ENCODE measurements around the gene KAT6B.
"Not testable (repeated sequence)": the region's sequence is repeated elsewhere in the genome, so short reads cannot be mapped to it uniquely, and the experiment has no call there.

Gene KAT6B

DNA sequence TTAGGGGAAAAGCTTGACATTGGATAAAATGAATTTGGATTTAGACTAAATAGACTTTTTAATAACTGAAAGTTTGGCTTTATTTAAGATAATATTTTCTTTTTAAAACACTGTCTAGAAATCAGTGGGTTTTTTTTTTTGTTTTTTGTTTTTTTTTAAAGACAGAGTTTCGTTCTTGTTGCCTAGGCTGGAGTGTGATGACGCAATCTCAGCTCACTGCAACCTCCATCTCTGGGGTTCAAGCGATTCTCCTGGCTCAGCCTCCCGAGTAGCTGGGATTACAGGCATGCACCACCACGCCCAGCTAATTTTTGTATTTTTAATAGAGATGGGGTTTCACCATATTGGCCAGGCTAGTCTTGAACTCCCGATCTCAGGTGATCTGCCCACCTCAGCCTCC lies 66.9 kb downstream of the KAT6B start:
- DNase-seq = not testable (repeated sequence)

- no peak for DNase-seq
These were observed 70.6 kb downstream of the KAT6B start for GRCh38 chr10:74896788-74897527.

- no peak for DNase-seq
These were observed 72.0 kb downstream of the KAT6B start for GRCh38 chr10:74898201-74898976.

DNA sequence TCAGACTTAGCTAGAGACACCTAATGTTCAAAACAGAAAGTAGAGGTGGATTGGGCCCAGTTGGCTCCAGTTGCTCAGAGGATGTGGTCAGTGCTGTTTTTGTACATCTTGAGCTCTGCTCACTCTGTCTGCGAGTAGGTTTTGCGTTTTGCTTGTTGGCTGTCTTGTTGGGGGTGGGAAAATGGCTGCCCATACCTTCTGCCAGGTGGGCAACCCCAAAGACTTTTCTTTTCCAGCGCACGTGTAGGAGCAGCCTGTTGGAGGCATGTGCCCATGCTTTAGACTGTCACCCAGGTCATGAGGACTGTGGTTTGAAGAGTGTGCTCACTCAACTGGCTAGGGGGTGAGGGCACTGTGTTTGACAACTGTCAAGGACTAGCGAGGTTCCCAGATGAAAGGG lies 73.9 kb downstream of the KAT6B start:
- no peak for DNase-seq

GRCh38 chr10:74901301-74901700 lies 74.9 kb downstream of the KAT6B start:
- DNase-seq = no peak

GRCh38 chr10:74901867-74902450 lies 75.6 kb downstream of the KAT6B start:
- no peak for DNase-seq

DNA sequence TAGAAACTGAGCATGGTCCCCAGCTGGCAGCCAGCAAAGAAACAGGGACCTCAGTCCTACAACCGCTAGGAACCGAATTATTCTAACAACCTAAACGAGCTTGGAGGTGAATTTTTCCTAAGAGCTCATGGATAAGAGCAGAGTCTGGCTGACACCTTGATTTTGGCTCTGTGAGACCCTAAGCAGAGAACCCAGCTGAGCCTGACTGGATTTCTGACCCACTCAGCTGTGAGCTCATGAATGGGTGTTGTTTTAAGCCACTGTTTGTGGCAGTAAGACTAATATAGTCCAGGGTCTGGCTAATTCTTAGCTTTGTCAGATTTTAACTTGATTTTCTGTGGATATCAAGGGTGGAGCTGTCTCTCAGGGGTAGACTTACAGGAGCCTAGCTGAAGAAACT lies 77.1 kb downstream of the KAT6B start:
- no peak for DNase-seq

DNA sequence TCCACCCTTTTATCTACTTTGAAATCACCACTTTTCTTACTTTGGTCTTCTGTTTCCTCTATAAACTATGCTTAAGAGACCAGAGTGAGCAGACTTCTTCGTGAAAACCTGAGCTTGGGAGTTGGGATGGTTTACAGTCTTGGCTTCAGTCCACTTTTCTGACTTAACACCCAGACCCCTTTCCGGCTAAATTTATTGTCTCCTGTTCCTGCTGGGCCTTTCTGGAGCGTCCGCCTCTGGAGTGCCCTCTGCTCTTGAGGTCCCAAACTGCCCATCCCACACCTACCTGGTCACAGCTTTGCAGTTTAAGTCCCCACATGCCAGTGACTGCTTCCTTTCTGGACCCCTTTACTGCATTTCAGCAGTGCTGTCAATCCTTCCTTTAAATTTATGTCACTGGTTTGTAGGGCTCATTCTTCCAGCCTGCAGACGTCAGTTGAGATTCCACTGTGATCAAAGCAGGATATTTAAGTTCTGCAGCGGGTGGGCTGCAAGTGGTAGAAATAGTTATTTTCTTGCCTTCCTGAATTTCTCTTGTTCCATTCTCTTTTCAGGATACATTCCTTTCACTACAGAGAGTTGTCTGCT lies 80.3 kb downstream of the KAT6B start:
- DNase-seq = no peak

DNA sequence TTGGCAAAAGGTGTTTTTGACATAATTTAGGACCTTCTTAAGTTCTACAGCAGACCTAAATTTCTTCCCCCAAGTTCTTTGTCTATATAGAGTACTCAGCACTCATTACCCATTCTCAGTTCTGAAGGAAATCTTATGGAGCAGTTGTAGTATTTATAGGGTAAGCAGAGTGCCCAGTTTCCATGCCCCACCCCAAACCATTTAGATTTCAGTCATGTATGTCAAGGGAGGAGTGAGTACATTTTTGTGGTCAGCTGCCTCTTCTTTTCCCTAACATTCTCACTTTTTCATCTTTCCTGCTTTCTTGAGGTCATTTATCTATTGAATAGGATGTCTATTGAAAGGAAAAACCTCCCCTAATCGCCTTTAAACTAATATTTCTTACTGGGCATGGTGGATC lies 83.3 kb downstream of the KAT6B start:
- DNase-seq = no peak

DNA sequence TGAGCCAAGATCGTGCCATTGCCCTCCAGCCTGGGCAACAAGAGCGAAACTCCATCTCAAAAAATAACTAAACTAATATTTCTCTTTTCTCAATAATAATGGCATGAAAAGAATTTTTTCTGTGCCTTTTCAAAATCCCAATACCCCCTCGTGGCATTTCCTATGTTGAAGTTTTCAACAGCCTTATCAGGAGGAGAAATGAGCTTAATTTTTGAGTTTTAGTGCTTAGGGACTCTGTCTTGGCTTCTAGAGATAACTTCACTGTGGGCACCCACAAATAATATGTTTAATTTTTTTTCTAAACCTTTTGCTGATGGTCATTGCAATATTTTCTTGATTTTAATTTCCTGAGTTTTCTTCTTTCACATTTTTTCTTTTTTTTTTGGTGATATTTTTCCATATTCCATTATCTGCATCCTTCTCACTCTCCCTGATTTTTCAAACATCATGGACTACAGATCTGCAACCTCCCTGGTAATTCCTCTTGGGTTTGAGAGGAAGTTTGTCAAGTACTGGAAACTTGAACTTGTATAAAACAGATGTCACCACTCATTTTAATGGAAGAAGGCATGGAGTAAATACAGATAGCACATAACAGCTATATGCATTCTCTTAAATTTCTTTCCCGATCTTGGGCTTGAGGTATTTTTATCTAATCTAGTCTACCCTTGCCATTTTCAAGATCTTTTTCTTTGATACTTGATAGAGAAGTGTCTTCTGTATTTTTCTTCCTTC lies 84.0 kb downstream of the KAT6B start:
- DNase-seq = no peak

- no peak for DNase-seq
These were observed 84.6 kb downstream of the KAT6B start for GRCh38 chr10:74910976-74911350.

GRCh38 chr10:74912182-74912581 lies 85.8 kb downstream of the KAT6B start:
- DNase-seq = no peak

GRCh38 chr10:74912682-74913081 lies 86.3 kb downstream of the KAT6B start:
- no peak for DNase-seq

DNA sequence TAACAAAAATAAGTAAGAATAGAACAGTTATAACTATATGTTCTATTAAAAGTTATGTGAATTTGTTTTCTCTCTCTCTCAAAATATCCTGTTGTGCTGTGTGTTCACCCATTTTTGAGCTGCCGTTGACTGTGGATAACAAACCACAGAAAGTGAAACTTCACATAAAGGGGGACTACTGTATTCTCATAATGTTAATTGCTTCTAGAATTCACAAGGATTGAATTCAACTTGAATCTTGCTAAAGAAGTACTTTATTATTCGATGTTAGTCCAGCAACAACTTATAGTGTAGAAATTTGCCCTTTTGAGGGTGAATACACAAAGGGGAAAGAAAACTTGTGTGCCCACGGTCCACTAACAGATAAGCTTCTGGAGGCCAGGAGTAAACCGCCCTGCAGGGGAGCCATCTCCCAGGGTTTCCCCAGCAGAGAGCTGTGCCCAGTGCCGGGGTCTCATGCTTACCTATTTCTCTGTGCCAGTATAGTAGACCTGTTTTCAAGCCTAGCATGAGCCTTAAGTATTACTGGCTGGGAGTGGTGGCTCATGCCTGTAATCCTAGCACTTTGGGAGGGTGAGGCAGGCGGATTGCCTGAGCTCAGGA lies 87.1 kb downstream of the KAT6B start:
- DNase-seq = no peak

GRCh38 chr10:74916283-74916682 lies 89.9 kb downstream of the KAT6B start:
- DNase-seq = no peak

DNA sequence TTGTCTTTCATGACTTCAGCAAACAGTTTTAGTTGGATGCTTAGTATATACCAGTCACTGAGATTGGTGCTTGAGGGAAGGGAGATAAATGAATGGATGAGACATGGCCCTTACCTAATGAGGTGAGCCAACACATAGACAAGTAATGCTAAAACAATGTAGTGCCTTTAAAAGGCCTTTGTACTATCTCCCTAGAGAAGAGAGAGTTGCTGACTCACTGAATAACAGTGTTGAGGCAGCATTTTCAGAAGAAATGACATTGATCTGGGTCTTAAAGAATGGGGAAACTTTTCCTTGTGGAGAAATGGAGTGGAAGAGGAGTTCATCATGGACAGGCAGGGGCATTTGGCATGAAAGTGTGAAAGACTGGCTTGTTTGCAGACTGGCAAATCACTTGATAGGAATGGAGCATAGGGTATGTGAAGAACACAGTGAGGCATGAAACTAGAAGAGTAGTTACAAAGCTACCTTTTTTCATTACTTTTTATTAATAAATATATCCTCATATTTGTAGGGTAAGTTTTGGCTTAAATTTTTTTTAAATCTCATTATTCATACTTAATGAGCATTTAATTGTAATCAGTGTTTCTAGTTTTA lies 91.2 kb downstream of the KAT6B start:
- no peak for DNase-seq

DNA sequence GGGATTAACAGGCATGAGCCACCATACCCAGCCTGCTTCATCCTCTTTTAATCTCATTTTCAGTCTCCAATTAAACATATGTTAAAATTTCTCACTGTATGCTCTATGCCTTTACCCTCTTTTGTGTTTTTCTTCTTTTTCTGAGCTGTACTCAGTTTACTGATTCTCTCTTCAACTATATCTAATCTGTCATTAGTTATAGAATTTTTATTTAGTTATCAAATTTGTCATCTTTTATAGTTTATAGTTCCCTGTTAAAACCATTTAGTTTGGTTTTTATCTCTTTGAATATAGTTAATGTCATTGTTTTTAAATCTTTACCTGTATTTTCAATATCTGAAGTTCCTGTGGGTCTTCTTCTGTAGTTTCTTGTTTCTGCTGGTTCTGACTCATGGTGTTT lies 93.3 kb downstream of the KAT6B start:
- DNase-seq = no peak

DNA sequence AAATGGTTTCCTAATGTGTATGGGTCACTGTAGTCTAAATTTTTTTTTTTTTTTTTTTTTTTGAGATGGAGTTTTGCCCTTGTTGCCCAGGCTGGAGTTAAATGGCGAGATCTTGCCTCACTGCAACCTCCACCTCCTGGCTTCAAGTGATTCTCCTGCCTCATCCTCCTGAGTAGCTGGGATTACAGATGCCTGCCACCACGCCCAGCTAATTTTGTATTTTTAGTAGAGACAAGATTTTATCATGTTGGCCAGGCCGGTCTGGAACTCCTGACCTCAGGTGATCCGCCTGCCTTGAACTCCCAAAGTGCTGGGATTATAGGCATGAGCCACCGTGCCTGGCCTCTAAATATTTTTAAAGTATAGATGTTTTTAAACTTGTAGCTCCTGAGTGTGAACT lies 94.7 kb downstream of the KAT6B start:
- DNase-seq = not testable (repeated sequence)

- DNase-seq = no peak
These were observed 95.3 kb downstream of the KAT6B start for GRCh38 chr10:74921744-74922143.

GRCh38 chr10:74922921-74923320 lies 96.5 kb downstream of the KAT6B start:
- DNase-seq = no peak

- DNase-seq = no peak
These were observed 97.2 kb downstream of the KAT6B start for GRCh38 chr10:74923556-74923955.

- no peak for DNase-seq
These were observed 98.0 kb downstream of the KAT6B start for GRCh38 chr10:74924251-74924963.
